ENCODE results near the gene UCK1.

Gene UCK1

GRCh38 chr9:131502781-131503625, 28.1 kb downstream of the UCK1 start, which contains the start of gene POMT1:
POMT1 (plus strand) TSS chr9:131502918; CDS start chr9:131504219, 1,301 bp downstream.
- DNase-seq (ENCODE audit: low read depth) = peak; percentile 85
- H3K4me3 ChIP-seq (ENCODE audit: low read depth, low read length) = peak within 1 kb of the TSS; percentile 73
- TF ChIP-seq MYC (IDR thresholded peaks at IDR 0.05; ENCODE audit: low read depth, low read length) (no peak), MAX (IDR thresholded peaks at IDR 0.05; ENCODE audit: low read depth, low read length) (no peak), CTCF (IDR thresholded peaks at IDR 0.05; ENCODE audit: low read depth, low read length) (no peak), POLR2A (IDR thresholded peaks at IDR 0.05; ENCODE audit: extremely low read depth, insufficient read length) (peak; percentile 42)

- TF ChIP-seq MYC (IDR thresholded peaks at IDR 0.05; ENCODE audit: low read depth, low read length) (peak; percentile 59), MAX (IDR thresholded peaks at IDR 0.05; ENCODE audit: low read depth, low read length) (0 out of 2 replicates have a peak, but pooled peaks have one; percentile 26), POLR2A (IDR thresholded peaks at IDR 0.05; ENCODE audit: extremely low read depth, insufficient read length) (no peak)
- DNase-seq (ENCODE audit: low read depth) = peak; percentile 91
- no peak overlapping the region for H3K4me3 ChIP-seq (ENCODE audit: low read depth, low read length)
These were observed 30.0 kb downstream of the UCK1 start for GRCh38 chr9:131500939-131501541.

GRCh38 chr9:131500377-131500776, 30.7 kb downstream of the UCK1 start:
- TF ChIP-seq MAX (IDR thresholded peaks at IDR 0.05; ENCODE audit: low read depth, low read length) (no peak), POLR2A (IDR thresholded peaks at IDR 0.05; ENCODE audit: extremely low read depth, insufficient read length) (no peak), MYC (IDR thresholded peaks at IDR 0.05; ENCODE audit: low read depth, low read length) (no peak), CTCF (IDR thresholded peaks at IDR 0.05; ENCODE audit: low read depth, low read length) (no peak)
- H3K4me3 ChIP-seq (ENCODE audit: low read depth, low read length) = no peak overlapping the region
- peak; percentile 53 for DNase-seq (ENCODE audit: low read depth)

- no peak overlapping the region for H3K4me3 ChIP-seq (ENCODE audit: low read depth, low read length)
- TF ChIP-seq CTCF (IDR thresholded peaks at IDR 0.05; ENCODE audit: low read depth, low read length) (no peak), MYC (IDR thresholded peaks at IDR 0.05; ENCODE audit: low read depth, low read length) (no peak), POLR2A (IDR thresholded peaks at IDR 0.05; ENCODE audit: extremely low read depth, insufficient read length) (no peak), MAX (IDR thresholded peaks at IDR 0.05; ENCODE audit: low read depth, low read length) (no peak)
- DNase-seq (ENCODE audit: low read depth) = no peak
These were observed 31.8 kb downstream of the UCK1 start for GRCh38 chr9:131499254-131499767.

- TF ChIP-seq POLR2A (IDR thresholded peaks at IDR 0.05; ENCODE audit: extremely low read depth, insufficient read length) = no peak
- no peak for TF ChIP-seq MYC (IDR thresholded peaks at IDR 0.05; ENCODE audit: low read depth, low read length)
- TF ChIP-seq MAX (IDR thresholded peaks at IDR 0.05; ENCODE audit: low read depth, low read length) = no peak
- TF ChIP-seq CTCF (IDR thresholded peaks at IDR 0.05; ENCODE audit: low read depth, low read length) = no peak
- H3K4me3 ChIP-seq (ENCODE audit: low read depth, low read length) = no peak overlapping the region
- no peak for DNase-seq (ENCODE audit: low read depth)
These were observed 34.1 kb downstream of the UCK1 start for GRCh38 chr9:131496844-131497405.
